WERI-Rb-1 (cell line): ENCODE data around the gene INKA1.

Experiments used
- DNase-seq: peaks from one replicate; pipeline ENCODE4 v3.0.0-alpha.2; 2020
- H3K27ac ChIP-seq: fragments of 250-450 bp; sonication (Bioruptor Pico); 2 replicates; pipeline ENCODE4 v1.5.1; 2020; ENCODE audit warnings: mild to moderate bottlenecking, moderate library complexity
- H3K27me3 ChIP-seq: fragments of 250-450 bp; sonication (Bioruptor Pico); 2 replicates; pipeline ENCODE4 v1.5.1; 2021; ENCODE audit warnings: mild to moderate bottlenecking, low read depth, moderate library complexity; ENCODE audit not compliant: insufficient read depth, severe bottlenecking
- H3K36me3 ChIP-seq: fragments of 250-450 bp; sonication (Bioruptor Pico); 2 replicates; pipeline ENCODE4 v1.5.1; 2020; ENCODE audit warnings: mild to moderate bottlenecking, moderate library complexity
- H3K4me3 ChIP-seq: 2 replicates; pipeline ENCODE4 v1.5.1; 2011; ENCODE audit warnings: low read depth, mild to moderate bottlenecking, control low read depth, low read length
- H3K9me3 ChIP-seq: fragments of 250-450 bp; sonication (Bioruptor Pico); 2 replicates; pipeline ENCODE4 v1.5.1; 2021; ENCODE audit warnings: mild to moderate bottlenecking, moderate library complexity; ENCODE audit not compliant: severe bottlenecking
- TF ChIP-seq, protein P1 (sequence below): IDR thresholded peaks from 2 replicates; pipeline ENCODE4 v1.5.1; 2011; ENCODE audit warnings: low read depth, mild to moderate bottlenecking, control low read depth, inconsistent platforms, low read length

Gene INKA1

DNA sequence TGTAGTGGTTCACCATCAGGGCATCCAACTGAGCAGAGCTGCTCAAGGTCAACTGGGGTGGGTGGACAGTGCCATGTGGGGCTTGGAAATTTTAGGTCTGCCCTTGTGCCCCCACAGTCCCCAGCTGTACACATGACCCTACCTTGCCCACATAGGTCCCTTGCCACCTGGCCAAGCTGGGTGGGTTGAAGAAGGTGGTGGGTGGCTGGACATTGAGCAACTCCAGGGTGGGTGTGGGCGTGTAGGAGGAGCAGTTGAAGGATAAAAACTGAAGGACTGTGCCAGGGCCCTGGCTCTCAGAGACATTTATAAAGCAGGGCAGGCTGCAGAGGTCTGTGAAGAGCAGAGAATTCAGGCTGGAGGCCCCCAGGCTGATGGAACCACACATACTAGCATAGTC lies 4.0 kb upstream of the INKA1 start:
- Histone ChIP-seq H3K27me3 (peaks cover 6% of the 10 kb centered on the region), H3K27ac (no peak overlapping the region)

DNA sequence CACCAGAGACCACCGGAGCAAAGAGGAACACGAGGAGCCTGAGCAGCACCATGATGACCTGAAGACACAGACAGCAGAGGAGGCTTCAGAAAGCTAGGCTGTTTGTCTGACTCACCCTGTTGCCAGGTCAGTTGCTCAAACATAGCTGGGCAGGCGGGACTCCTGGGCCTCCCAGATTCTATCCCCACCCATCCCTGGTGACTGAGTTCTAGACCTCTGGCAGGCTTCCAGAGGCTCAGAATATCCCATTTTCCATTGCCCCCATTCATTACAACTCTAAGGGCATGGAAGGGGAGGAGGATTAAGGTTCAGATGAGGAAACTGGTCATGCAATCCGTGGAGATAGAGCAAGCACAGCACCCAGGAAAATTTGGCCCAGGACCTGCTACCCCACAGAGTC lies 3.3 kb upstream of the INKA1 start, which contains the start of gene CDHR4:
Gene CDHR4, minus strand, starts transcription at position 113 of the 400 bp plus-strand sequence. Its CDS starts 61 bp downstream, at position 52.
- TF ChIP-seq, protein P1, sequence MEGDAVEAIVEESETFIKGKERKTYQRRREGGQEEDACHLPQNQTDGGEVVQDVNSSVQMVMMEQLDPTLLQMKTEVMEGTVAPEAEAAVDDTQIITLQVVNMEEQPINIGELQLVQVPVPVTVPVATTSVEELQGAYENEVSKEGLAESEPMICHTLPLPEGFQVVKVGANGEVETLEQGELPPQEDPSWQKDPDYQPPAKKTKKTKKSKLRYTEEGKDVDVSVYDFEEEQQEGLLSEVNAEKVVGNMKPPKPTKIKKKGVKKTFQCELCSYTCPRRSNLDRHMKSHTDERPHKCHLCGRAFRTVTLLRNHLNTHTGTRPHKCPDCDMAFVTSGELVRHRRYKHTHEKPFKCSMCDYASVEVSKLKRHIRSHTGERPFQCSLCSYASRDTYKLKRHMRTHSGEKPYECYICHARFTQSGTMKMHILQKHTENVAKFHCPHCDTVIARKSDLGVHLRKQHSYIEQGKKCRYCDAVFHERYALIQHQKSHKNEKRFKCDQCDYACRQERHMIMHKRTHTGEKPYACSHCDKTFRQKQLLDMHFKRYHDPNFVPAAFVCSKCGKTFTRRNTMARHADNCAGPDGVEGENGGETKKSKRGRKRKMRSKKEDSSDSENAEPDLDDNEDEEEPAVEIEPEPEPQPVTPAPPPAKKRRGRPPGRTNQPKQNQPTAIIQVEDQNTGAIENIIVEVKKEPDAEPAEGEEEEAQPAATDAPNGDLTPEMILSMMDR, result no peak
- H3K27me3 ChIP-seq, result peaks cover 7% of the 10 kb centered on the region
- no peak within 1 kb of the TSS for H3K27ac ChIP-seq
- H3K4me3 ChIP-seq, result no peak within 1 kb of the TSS
- DNase-seq, result no peak
- no peaks in the 10 kb centered on the region for H3K36me3 ChIP-seq
- H3K9me3 ChIP-seq, result no peaks in the 10 kb centered on the region

More for the DNA sequence above, 4.0 kb upstream of the INKA1 start:
- H3K36me3 ChIP-seq, result no peaks in the 10 kb centered on the region
- DNase-seq, result no peak
- TF ChIP-seq, protein P1, result no peak
- H3K4me3 ChIP-seq, result no peak overlapping the region
- no peaks in the 10 kb centered on the region for H3K9me3 ChIP-seq

DNA sequence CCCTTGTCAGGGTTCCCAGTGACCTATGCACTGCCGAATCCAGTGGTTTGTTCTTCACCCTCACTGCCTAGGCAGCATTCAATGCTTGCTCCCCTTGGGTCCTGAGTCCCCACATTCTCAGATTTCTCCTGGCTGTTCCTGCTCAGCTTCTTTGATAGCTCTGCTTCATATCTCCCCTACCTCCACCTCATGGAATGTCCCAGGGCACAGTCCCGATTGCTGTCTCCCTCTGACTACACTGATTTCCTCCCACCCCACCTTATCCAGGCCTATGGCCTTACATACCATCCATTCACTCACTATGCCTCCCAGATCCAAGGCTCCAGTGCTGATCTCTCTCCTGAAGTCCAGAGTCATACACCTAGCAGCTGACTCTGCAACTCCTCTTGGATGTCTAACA lies 1.9 kb upstream of the INKA1 start:
- H3K9me3 ChIP-seq, result no peaks in the 10 kb centered on the region
- H3K36me3 ChIP-seq, result no peaks in the 10 kb centered on the region
- DNase-seq, result no peak
- TF ChIP-seq, protein P1, result no peak
- no peak overlapping the region for H3K27ac ChIP-seq
- H3K27me3 ChIP-seq, result peaks cover 7% of the 10 kb centered on the region
- H3K4me3 ChIP-seq, result no peak overlapping the region

DNA sequence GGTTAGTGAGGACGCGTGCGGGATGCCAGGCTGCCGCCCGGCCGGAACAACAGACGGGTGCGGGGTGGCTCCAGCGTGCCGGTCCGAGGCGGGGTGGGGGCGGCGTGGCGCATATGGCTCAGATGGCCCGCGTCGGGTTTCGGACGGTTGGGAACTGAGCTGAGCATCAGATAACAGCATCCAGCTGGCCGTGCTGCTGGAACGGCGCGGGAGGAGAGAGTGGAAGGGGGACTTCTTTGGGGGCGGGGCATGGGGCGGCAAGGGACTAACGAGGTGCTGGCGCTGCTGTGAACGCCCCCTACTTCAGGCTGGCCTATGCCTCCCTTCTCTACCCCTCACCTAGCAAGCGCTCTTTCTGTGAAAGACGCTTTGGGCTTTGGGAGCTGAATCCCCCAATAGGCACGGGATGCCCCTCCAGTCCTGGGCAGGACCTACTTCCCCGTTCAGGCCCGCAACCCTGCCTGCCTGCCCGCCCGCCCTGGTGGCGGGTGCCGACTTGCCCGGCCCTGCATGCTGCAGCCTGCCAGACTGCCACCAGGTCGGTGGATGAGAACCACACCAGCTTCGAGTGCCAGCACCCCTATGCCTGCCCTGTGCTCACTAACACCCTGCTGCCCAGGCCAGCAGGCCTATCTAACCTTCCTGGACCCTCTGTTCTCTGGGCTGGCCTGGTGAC lies 542 bp downstream of the INKA1 start:
- Histone ChIP-seq H3K9me3 (no peaks in the 10 kb centered on the region), H3K27ac (peak overlapping the region; percentile 47)
- DNase-seq, result peak; percentile 42

DNA sequence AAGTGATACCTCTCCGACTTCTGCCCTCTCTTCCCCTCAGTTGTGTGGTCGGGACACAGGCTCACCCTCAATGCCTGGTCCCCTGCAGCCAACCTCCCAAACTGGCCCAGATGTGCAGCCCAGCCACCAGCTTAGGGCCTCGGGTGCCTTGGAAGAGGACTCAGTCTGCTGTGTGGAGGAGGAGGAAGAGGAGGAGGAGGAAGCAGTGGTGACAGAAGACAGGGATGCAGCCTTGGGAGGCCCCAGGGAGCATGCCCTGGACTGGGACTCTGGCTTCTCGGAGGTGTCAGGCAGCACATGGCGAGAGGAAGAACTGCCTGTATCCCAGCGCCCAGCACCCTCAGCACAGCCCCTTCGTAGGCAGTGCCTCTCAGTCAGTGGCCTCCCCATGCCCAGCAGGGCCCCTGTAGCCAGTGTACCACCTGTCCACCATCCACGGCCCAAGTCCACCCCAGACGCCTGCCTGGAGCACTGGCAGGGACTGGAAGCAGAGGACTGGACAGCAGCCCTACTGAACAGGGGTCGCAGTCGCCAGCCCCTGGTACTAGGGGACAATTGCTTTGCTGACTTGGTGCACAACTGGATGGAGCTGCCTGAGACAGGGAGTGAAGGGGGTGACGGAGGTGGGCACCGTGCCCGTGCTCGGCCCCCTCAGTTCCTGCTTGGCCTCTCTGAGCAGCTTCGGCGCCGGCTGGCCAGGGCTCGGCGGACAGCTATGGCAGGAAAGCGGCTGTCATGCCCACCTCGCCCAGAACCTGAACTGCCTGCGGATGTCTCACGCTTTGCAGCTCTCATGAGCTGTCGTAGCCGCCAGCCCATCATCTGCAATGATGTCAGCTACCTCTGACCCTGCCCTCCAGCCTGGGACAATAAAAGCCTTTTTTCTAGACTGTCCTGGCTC lies 1.3 kb downstream of the INKA1 start:
- Histone ChIP-seq H3K27me3 (peaks cover 7% of the 10 kb centered on the region), H3K36me3 (no peaks in the 10 kb centered on the region), H3K4me3 (no peak overlapping the region), H3K9me3 (no peaks in the 10 kb centered on the region), H3K27ac (no peak overlapping the region)
- TF ChIP-seq, protein P1, result no peak
- no peak for DNase-seq

More for the DNA sequence above, 542 bp downstream of the INKA1 start:
- TF ChIP-seq, protein P1, result no peak
- no peaks in the 10 kb centered on the region for H3K36me3 ChIP-seq
- H3K4me3 ChIP-seq, result peak overlapping the region; percentile 64
- H3K27me3 ChIP-seq, result peaks cover 7% of the 10 kb centered on the region
